GM19035 (cell line): ENCODE measurements around the gene SKI.
"Not testable (repeated sequence)": the region's sequence is repeated elsewhere in the genome, so short reads cannot be mapped to it uniquely, and the experiment has no call there.

ENCODE experiments used
- ATAC-seq: cut with Tn5 transposase; IDR thresholded peaks from one replicate; pipeline ENCODE4 v1.9.1; 2021; ENCODE audit not compliant: unreplicated experiment

Gene SKI

DNA sequence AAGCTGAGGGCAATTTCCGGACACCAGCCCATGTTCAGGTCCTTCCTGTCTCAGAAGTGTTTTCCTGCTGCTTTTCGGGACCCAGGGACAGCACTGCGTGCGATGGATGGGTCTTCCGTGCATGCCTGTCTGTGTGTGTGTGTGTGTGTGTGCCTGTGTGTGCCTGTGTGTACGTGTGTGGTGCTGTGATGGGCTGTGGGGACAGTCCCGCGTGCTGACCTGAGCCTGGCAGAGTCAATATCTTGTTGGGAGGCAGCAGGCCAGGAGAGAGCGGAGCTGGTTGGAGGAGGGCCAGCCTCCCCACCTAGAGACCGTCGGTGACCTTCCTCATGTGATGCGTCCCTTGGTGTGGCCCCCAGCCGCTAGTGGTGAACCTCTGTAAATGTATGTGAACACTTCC is 13.7 kb downstream of the SKI start:
- ATAC-seq = no peak

GRCh38 chr1:2242814-2243725 is 15.0 kb downstream of the SKI start:
- ATAC-seq = no peak

GRCh38 chr1:2247045-2247394 is 18.9 kb downstream of the SKI start:
- ATAC-seq = not testable (repeated sequence)

GRCh38 chr1:2247760-2248126 is 19.6 kb downstream of the SKI start:
- no peak for ATAC-seq

- no peak for ATAC-seq
These were observed 20.2 kb downstream of the SKI start for GRCh38 chr1:2248127-2248826.

GRCh38 chr1:2248854-2249558 is 20.9 kb downstream of the SKI start:
- no peak for ATAC-seq

GRCh38 chr1:2249559-2249906 is 21.4 kb downstream of the SKI start:
- no peak for ATAC-seq

GRCh38 chr1:2250721-2251281 is 22.7 kb downstream of the SKI start:
- no peak for ATAC-seq

GRCh38 chr1:2251363-2251762 is 23.2 kb downstream of the SKI start:
- ATAC-seq = no peak

GRCh38 chr1:2251786-2252185 is 23.7 kb downstream of the SKI start:
- ATAC-seq = no peak

- no peak for ATAC-seq
These were observed 24.3 kb downstream of the SKI start for GRCh38 chr1:2252423-2252822.

- no peak for ATAC-seq
These were observed 25.1 kb downstream of the SKI start for GRCh38 chr1:2253036-2253796.

DNA sequence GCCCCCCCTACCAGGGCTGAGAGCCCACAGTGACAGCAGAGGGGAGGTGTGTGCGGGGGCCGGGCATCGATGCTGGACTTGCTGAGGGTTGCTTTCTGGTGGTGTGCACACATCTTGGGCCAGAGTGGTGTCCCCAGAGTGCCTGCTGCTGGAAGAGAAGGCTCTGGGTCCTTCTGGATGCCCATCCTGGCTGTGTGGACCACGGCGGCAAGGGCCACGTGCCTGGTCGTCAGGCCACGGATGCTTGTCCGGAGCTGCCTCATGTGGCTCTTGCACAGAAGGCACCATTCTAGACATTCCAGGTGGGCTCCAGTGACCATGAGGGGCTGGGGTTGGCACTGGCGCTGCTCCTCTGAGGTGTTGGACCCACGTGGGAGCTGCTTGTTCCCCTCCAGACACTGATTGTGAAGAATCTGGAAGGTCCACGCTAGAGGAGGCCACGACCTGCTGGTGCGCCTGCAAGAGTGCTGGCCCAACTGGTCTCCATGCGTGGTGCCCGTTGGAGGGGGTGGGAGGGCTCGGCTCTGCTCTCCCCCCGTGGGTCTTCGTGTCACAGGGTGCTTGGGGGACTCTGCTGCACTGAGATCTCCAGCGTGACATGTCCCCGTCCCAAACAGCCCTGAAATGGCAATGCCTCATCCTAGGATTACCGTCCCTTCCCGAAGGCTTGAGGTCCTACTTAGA is 25.8 kb downstream of the SKI start:
- no peak for ATAC-seq

DNA sequence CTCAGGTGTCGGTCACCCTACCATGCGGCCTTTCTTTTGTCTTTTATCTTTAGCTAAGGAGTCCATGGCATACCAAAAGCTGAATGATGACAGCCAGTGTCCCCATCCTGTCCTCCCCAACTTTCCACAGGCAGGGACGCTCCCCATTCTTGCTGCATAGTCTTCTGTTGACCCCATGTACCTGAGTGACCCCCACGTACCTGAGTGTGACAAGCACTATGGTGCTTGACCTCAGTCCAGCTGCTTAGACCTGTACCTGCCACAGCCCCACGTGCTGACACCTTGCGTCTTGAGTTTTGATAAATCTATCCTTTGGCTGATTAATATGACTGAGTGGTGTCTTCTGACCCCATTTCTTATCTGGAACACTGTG is 26.9 kb downstream of the SKI start:
- no peak for ATAC-seq

GRCh38 chr1:2255420-2256369 is 27.6 kb downstream of the SKI start:
- no peak for ATAC-seq

DNA sequence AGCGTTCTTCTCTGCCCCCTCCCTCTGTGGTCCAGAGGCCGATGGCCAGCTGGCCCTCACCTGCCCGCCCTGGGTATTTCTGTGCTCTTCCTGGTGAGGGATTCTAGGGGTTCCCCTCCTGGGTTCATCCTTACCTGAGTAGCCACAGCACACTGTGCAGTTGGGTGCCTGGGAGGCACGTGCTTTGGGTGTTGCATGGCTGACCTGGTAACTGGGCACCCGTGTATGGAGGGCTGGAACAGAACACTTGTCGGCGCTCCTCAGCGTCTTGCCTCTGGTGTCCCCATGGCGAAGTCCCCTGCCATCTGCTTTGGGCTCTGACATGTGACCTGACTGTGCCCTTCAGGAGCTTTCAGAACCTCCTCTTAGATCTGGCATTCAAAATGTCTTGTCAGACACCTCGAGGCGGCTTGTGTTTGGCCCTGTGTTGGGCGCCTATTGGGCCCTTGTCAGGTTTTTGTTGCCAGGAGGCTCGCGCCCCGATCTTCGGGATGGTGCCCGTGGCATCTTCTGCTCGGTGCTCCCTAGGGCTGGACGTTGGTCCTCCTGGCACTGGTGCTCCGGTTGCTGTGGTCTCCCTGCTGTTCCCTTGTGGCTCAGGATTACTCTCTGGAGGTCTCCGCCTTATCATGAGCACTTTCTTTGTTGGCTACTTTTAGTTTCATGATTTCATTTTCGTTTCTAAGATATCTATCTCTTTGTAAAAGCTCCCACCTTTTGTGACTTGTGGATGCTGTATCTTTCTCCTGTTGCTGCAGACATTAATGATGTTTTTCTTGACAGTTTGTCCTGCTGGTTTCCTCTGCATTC is 28.5 kb downstream of the SKI start:
- ATAC-seq = no peak

- ATAC-seq = no peak
These were observed 29.1 kb downstream of the SKI start for GRCh38 chr1:2257245-2257627.

GRCh38 chr1:2258122-2258681 is 30.1 kb downstream of the SKI start:
- ATAC-seq = no peak
